C4-2B (cell line): Measurements from ENCODE around the gene PRSS3.
"Not testable (repeated sequence)": the region's sequence is repeated elsewhere in the genome, so short reads cannot be mapped to it uniquely, and the experiment has no call there.

Experiments
- CTCF ChIP-seq: fragments of 450-650 bp; conservative IDR thresholded peaks from 2 replicates; pipeline ENCODE4 v1.5.1; 2017; ENCODE audit warnings: mild to moderate bottlenecking
- ZFX ChIP-seq: fragments of 450-650 bp; IDR thresholded peaks from 2 replicates; pipeline ENCODE4 v1.6.1; 2017

- TF ChIP-seq CTCF, ZFX: not testable (repeated sequence)
These were observed 25.0 kb upstream of the PRSS3 start for GRCh38 chr9:33770156-33770880.
